Testis (tissue), 3 donors: Measurements from ENCODE around the gene BICRAL. TPM values are rescaled to one million over a fixed set of nuclear protein-coding genes. Genes with fewer than 3 reads are reported as not detected.

Source experiments
- DNase-seq: peaks from one replicate; pipeline ENCODE4 v3.0.0-alpha.2; 2019
- H3K27ac ChIP-seq, 2 donors: fragments of 200-600 bp; sonication (generic); one replicate each; pipeline ENCODE4 v1.5.1; 2019
- H3K27me3 ChIP-seq: fragments of 200-600 bp; sonication (generic); one replicate; pipeline ENCODE4 v1.5.1; 2019
- H3K36me3 ChIP-seq: fragments of 200-600 bp; sonication (generic); one replicate; pipeline ENCODE4 v1.5.1; 2017; ENCODE audit warnings: low read depth; ENCODE audit errors: missing control alignments
- H3K4me1 ChIP-seq: fragments of 200-600 bp; sonication (generic); one replicate; pipeline ENCODE4 v1.5.1; 2019
- H3K4me3 ChIP-seq, 2 donors: fragments of 200-600 bp; sonication (generic); one replicate each; pipeline ENCODE4 v1.5.1; 2017 to 2019
- H3K9me3 ChIP-seq: fragments of 200-600 bp; sonication (generic); one replicate; pipeline ENCODE4 v1.5.1; 2017
- CTCF ChIP-seq, 3 experiments: fragments of 450-650 bp in 2 of 3; fragments of 200-600 bp in 1 of 3; sonication (generic) in 1 of 3; IDR thresholded peaks; one replicate each; pipeline ENCODE4 v1.5.1; 2016 to 2019; ENCODE audit warnings: antibody characterized with exemption in 3 of 3, mild to moderate bottlenecking in 2 of 3, moderate library complexity in 1 of 3
- POLR2A ChIP-seq: fragments of 450-650 bp; IDR thresholded peaks from one replicate; pipeline ENCODE4 v1.6.1; 2017; ENCODE audit warnings: antibody characterized with exemption, mild to moderate bottlenecking, moderate library complexity
- WGBS, 2 donors: methylation state at CpG; one replicate each; pipeline ENCODE4 v1.1.5; 2018; 5-methylcytosine and 5-hydroxymethylcytosine counted together
- intact Hi-C: fragments of 100-400 bp; cut with DNase I; formaldehyde crosslinking; loops from one replicate; pipeline ENCODE4 v1.15.1; 2023; ENCODE audit warnings: low total_unique reads
- polyA plus RNA-seq: library from polyadenylated mRNA; stranded (reverse); fragments of 350-450 nt; fragmentation: Illumina TruSeq; extraction: RNeasy Lipid Tissue Mini Kit (QIAGEN cat#74804); gene quantifications from one replicate; pipeline ENCODE4 v1.2.3, GENCODE V29; 2014; ENCODE audit warnings: low read depth, low replicate concordance; ENCODE audit not compliant: insufficient read depth
- total RNA-seq, 2 donors: library from RNA; depleted of rRNA; stranded (reverse); fragments of >200 nt; gene quantifications; one replicate each; pipeline ENCODE4 v1.2.3, GENCODE V29; 2016

BICRAL gene
- total and polyA plus RNA-seq, 3 donors from 2014 or later: 12.5 to 21.1 (median 20.4) TPM

- TF ChIP-seq CTCF (IDR thresholded peaks at IDR 0.05): no peak
- TF ChIP-seq POLR2A: no peak
- Histone ChIP-seq H3K4me3 (no peak overlapping the region), H3K4me1 (peaks cover 34% of the 10 kb centered on the region), H3K9me3 (no peaks in the 10 kb centered on the region), H3K36me3 (no peaks in the 10 kb centered on the region), H3K27ac (no peak overlapping the region), H3K27me3 (no peaks in the 10 kb centered on the region)
- 86 to 91% methylated on average over 9 to 10 of the region's 10 CpGs for WGBS, 2 donors
- intact Hi-C loops: loop anchor here (10.0 kb wide), 1 partner anchor 240 kb away; no protein-coding TSS in a partner anchor
- DNase-seq: no peak
These were observed 122.6 kb downstream of the BICRAL start for GRCh38 chr6:42904467-42904866.

- peak; percentile 85 for DNase-seq
- 30 to 75% methylated on average over 5 of the region's 5 CpGs for WGBS, 2 donors
- peaks cover 27% of the 10 kb centered on the region for H3K4me1 ChIP-seq
- H3K27ac ChIP-seq: no peak overlapping the region
- H3K4me3 ChIP-seq: no peak overlapping the region
- intact Hi-C loops: loop anchor here (10.0 kb wide), 1 partner anchor 237 kb away; no protein-coding TSS in a partner anchor
- no peaks in the 10 kb centered on the region for H3K27me3 ChIP-seq
- no peak for TF ChIP-seq CTCF (IDR thresholded peaks at IDR 0.05)
- TF ChIP-seq POLR2A: no peak
- no peaks in the 10 kb centered on the region for H3K36me3 ChIP-seq
- no peaks in the 10 kb centered on the region for H3K9me3 ChIP-seq
These were observed 125.5 kb downstream of the BICRAL start for GRCh38 chr6:42907336-42907735.

- no peaks in the 10 kb centered on the region for H3K27me3 ChIP-seq
- peaks cover 15% of the 10 kb centered on the region for H3K4me1 ChIP-seq
- no peak overlapping the region for H3K4me3 ChIP-seq
- intact Hi-C loops: loop anchor here (10.0 kb wide), 1 partner anchor 235 kb away; no protein-coding TSS in a partner anchor
- no peak for TF ChIP-seq CTCF (IDR thresholded peaks at IDR 0.05)
- TF ChIP-seq POLR2A: no peak
- H3K9me3 ChIP-seq: no peaks in the 10 kb centered on the region
- DNase-seq: no peak
- 77% methylated on average over 10 of the region's 10 CpGs for WGBS, 2 donors
- no peaks in the 10 kb centered on the region for H3K36me3 ChIP-seq
- H3K27ac ChIP-seq: no peak overlapping the region
These were observed 128.0 kb downstream of the BICRAL start for GRCh38 chr6:42909835-42910234.

- 10 to 18% methylated on average over 21 to 49 of the region's 49 CpGs for WGBS, 2 donors
- Histone ChIP-seq H3K4me3 (peak overlapping the region; percentile 39 to 60), H3K4me1 (peaks cover 15% of the 10 kb centered on the region), H3K27me3 (no peaks in the 10 kb centered on the region), H3K27ac (no peak overlapping the region), H3K9me3 (no peaks in the 10 kb centered on the region), H3K36me3 (no peaks in the 10 kb centered on the region)
- peak; percentile 34 for DNase-seq
- TF ChIP-seq CTCF (IDR thresholded peaks at IDR 0.05): no peak
- TF ChIP-seq POLR2A: no peak
- intact Hi-C loops: no loop called here
These were observed 129.5 kb downstream of the BICRAL start for GRCh38 chr6:42911171-42912021.
